WTC11 (cell line): Measurements from ENCODE around the gene EIF4G3. TPM values are rescaled to one million over a fixed set of nuclear protein-coding genes. Genes with fewer than 3 reads are reported as not detected.

ENCODE experiments used
- ATAC-seq: fragments of 200-7000 bp; cut with Tn5 transposase; 2 replicates; pipeline ENCODE4 v1.10.0; 2021; ENCODE audit warnings: mild to moderate bottlenecking, moderate library complexity
- CTCF ChIA-PET: fragments of 300-600 bp; sonication (Branson Sonifier 250); formaldehyde crosslinking; loops from one replicate; lab custom pipeline; 2021; ENCODE audit warnings: antibody characterized with exemption; lab: Charles Lee
- POLR2A ChIA-PET: fragments of 350-600 bp; sonication (Branson Sonifier 250); formaldehyde crosslinking; loops from one replicate; lab custom pipeline; 2021; ENCODE audit warnings: antibody characterized with exemption; lab: Charles Lee
- DNase-seq: peaks from one replicate; pipeline ENCODE4 v3.0.0; 2021; ENCODE audit warnings: low spot score
- H3K27ac Mint-ChIP-seq: 2 replicates; pipeline ENCODE4 v1.8.0; 2021; ENCODE audit warnings: mixed read lengths
- H3K27me3 Mint-ChIP-seq: 2 replicates; pipeline ENCODE4 v1.8.0; 2021; ENCODE audit warnings: low read depth, mild to moderate bottlenecking, moderate library complexity, mixed read lengths
- H3K36me3 Mint-ChIP-seq: 2 replicates; pipeline ENCODE4 v1.8.0; 2021; ENCODE audit warnings: mixed read lengths
- H3K4me1 Mint-ChIP-seq: 2 replicates; pipeline ENCODE4 v1.8.0; 2022; ENCODE audit warnings: mixed read lengths
- H3K4me3 Mint-ChIP-seq: 2 replicates; pipeline ENCODE4 v1.8.0; 2021; ENCODE audit warnings: mild to moderate bottlenecking, moderate library complexity, mixed read lengths
- H3K9me3 Mint-ChIP-seq: 2 replicates; pipeline ENCODE4 v1.8.0; 2021; ENCODE audit warnings: mixed read lengths
- ATF1 ChIP-seq: sonication (generic); formaldehyde crosslinking; IDR thresholded peaks from 2 replicates; pipeline ENCODE4 v1.8.1; 2023; ENCODE audit warnings: mild to moderate bottlenecking, moderate library complexity, missing genetic modification reagents
- CREB1 ChIP-seq: sonication (generic); formaldehyde crosslinking; IDR thresholded peaks from 2 replicates; pipeline ENCODE4 v1.8.0; 2023; ENCODE audit warnings: mild to moderate bottlenecking, missing genetic modification reagents
- EMX1 ChIP-seq: fragments of 250-450 bp; sonication (Bioruptor Pico); IDR thresholded peaks from 2 replicates; pipeline ENCODE4 v1.8.0; 2021; ENCODE audit warnings: mild to moderate bottlenecking
- GRHL2 ChIP-seq: fragments of 250-450 bp; sonication (Bioruptor Pico); IDR thresholded peaks from 2 replicates; pipeline ENCODE4 v1.8.0; 2022; ENCODE audit warnings: mild to moderate bottlenecking, moderate library complexity; ENCODE audit not compliant: insufficient replicate concordance, severe bottlenecking
- JAZF1 ChIP-seq: fragments of 250-450 bp; sonication (Bioruptor Pico); IDR thresholded peaks from 2 replicates; pipeline ENCODE4 v1.9.0; 2021; ENCODE audit warnings: moderate library complexity, mild to moderate bottlenecking, inconsistent platforms
- KAT7 ChIP-seq: sonication (generic); formaldehyde crosslinking; IDR thresholded peaks from 2 replicates; pipeline ENCODE4 v1.8.1; 2023; ENCODE audit warnings: missing genetic modification reagents, mild to moderate bottlenecking, borderline replicate concordance
- MXD4 ChIP-seq: fragments of 250-450 bp; sonication (Bioruptor Pico); IDR thresholded peaks from 2 replicates; pipeline ENCODE4 v1.8.0; 2021; ENCODE audit warnings: mild to moderate bottlenecking, moderate library complexity, borderline replicate concordance
- MYBL2 ChIP-seq: sonication (generic); formaldehyde crosslinking; IDR thresholded peaks from 2 replicates; pipeline ENCODE4 v1.8.1; 2023; ENCODE audit warnings: mild to moderate bottlenecking, moderate library complexity, missing genetic modification reagents
- NFE2L1 ChIP-seq: sonication (generic); formaldehyde crosslinking; IDR thresholded peaks from 2 replicates; pipeline ENCODE4 v1.8.1; 2023; ENCODE audit warnings: missing genetic modification reagents
- NR3C1 ChIP-seq: sonication (generic); formaldehyde crosslinking; conservative IDR thresholded peaks from 2 replicates; pipeline ENCODE4 v1.8.1; 2023; ENCODE audit warnings: low read depth, mild to moderate bottlenecking, missing genetic modification reagents
- PRRX2 ChIP-seq: fragments of 250-450 bp; sonication (Bioruptor Pico); IDR thresholded peaks from 2 replicates; pipeline ENCODE4 v1.8.0; 2021; ENCODE audit warnings: mild to moderate bottlenecking
- TCF7 ChIP-seq: sonication (generic); formaldehyde crosslinking; IDR thresholded peaks from 2 replicates; pipeline ENCODE4 v1.8.0; 2022; ENCODE audit warnings: mild to moderate bottlenecking, low read depth, missing genetic modification reagents, moderate library complexity
- ZNF138 ChIP-seq: sonication (generic); formaldehyde crosslinking; conservative IDR thresholded peaks from 2 replicates; pipeline ENCODE4 v1.8.1; 2022; ENCODE audit warnings: mild to moderate bottlenecking, moderate library complexity, missing genetic modification reagents
- ZNF232 ChIP-seq: sonication (generic); formaldehyde crosslinking; IDR thresholded peaks from 2 replicates; pipeline ENCODE4 v1.8.0; 2022; ENCODE audit warnings: mild to moderate bottlenecking, missing genetic modification reagents
- ZNF317 ChIP-seq: sonication (generic); formaldehyde crosslinking; IDR thresholded peaks from 2 replicates; pipeline ENCODE4 v1.8.1; 2023; ENCODE audit warnings: low read depth, mild to moderate bottlenecking, moderate library complexity, missing genetic modification reagents, borderline replicate concordance
- total RNA-seq: library from RNA; stranded (reverse); gene quantifications from 3 replicates; pipeline ENCODE4 v1.2.3, GENCODE V29; 2021
- TF ChIP-seq, protein P1 (sequence below): sonication (generic); formaldehyde crosslinking; IDR thresholded peaks from 2 replicates; pipeline ENCODE4 v1.8.1; 2023; ENCODE audit warnings: mild to moderate bottlenecking, missing genetic modification reagents, moderate library complexity
- TF ChIP-seq, protein P2 (sequence below): fragments of 250-450 bp; sonication (Bioruptor Pico); IDR thresholded peaks from 2 replicates; pipeline ENCODE4 v1.9.0; 2021; ENCODE audit warnings: mild to moderate bottlenecking, borderline replicate concordance
- TF ChIP-seq, protein P3 (sequence below): sonication (generic); formaldehyde crosslinking; IDR thresholded peaks from 2 replicates; pipeline ENCODE4 v1.8.0; 2023; ENCODE audit warnings: mild to moderate bottlenecking, missing genetic modification reagents
- TF ChIP-seq, protein P4 (sequence below): sonication (generic); formaldehyde crosslinking; IDR thresholded peaks from 2 replicates; pipeline ENCODE4 v1.8.1; 2023; ENCODE audit warnings: mild to moderate bottlenecking, missing genetic modification reagents
- TF ChIP-seq, protein P5 (sequence below): sonication (generic); formaldehyde crosslinking; IDR thresholded peaks from 2 replicates; pipeline ENCODE4 v1.8.1; 2023; ENCODE audit warnings: mild to moderate bottlenecking, missing genetic modification reagents, moderate library complexity

The EIF4G3 gene
- total RNA-seq, 1 experiment from 2014 or later, result 77.7 TPM

DNA sequence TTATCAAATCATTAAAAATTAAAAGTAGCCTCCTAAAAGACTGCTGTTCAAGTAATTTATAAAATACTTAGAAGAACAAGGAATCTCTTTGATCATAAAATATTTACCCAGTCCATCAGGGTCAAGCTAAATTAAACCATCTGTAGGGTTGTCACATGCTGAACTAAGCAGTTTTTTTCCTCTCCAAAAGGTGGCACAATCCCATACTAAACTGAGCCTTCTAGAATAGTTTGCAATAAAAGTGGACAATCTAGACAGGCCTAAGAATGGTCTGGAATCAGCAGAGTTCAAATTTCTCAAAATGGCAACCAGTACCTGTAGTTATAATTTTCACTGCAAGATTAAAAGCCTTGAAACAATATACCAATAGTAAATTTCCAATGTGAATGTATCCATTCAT, 194.8 kb downstream of the EIF4G3 start (continued):
- TF ChIP-seq, protein P1, sequence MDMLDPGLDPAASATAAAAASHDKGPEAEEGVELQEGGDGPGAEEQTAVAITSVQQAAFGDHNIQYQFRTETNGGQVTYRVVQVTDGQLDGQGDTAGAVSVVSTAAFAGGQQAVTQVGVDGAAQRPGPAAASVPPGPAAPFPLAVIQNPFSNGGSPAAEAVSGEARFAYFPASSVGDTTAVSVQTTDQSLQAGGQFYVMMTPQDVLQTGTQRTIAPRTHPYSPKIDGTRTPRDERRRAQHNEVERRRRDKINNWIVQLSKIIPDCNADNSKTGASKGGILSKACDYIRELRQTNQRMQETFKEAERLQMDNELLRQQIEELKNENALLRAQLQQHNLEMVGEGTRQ (CRISPR knock-in tag), result no peak
- TF ChIP-seq ZNF232 (CRISPR knock-in tag), result no peak
- TF ChIP-seq, protein P2, sequence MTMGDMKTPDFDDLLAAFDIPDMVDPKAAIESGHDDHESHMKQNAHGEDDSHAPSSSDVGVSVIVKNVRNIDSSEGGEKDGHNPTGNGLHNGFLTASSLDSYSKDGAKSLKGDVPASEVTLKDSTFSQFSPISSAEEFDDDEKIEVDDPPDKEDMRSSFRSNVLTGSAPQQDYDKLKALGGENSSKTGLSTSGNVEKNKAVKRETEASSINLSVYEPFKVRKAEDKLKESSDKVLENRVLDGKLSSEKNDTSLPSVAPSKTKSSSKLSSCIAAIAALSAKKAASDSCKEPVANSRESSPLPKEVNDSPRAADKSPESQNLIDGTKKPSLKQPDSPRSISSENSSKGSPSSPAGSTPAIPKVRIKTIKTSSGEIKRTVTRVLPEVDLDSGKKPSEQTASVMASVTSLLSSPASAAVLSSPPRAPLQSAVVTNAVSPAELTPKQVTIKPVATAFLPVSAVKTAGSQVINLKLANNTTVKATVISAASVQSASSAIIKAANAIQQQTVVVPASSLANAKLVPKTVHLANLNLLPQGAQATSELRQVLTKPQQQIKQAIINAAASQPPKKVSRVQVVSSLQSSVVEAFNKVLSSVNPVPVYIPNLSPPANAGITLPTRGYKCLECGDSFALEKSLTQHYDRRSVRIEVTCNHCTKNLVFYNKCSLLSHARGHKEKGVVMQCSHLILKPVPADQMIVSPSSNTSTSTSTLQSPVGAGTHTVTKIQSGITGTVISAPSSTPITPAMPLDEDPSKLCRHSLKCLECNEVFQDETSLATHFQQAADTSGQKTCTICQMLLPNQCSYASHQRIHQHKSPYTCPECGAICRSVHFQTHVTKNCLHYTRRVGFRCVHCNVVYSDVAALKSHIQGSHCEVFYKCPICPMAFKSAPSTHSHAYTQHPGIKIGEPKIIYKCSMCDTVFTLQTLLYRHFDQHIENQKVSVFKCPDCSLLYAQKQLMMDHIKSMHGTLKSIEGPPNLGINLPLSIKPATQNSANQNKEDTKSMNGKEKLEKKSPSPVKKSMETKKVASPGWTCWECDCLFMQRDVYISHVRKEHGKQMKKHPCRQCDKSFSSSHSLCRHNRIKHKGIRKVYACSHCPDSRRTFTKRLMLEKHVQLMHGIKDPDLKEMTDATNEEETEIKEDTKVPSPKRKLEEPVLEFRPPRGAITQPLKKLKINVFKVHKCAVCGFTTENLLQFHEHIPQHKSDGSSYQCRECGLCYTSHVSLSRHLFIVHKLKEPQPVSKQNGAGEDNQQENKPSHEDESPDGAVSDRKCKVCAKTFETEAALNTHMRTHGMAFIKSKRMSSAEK (CRISPR knock-in tag), result no peak
- no peak for TF ChIP-seq KAT7 (CRISPR knock-in tag)

DNA sequence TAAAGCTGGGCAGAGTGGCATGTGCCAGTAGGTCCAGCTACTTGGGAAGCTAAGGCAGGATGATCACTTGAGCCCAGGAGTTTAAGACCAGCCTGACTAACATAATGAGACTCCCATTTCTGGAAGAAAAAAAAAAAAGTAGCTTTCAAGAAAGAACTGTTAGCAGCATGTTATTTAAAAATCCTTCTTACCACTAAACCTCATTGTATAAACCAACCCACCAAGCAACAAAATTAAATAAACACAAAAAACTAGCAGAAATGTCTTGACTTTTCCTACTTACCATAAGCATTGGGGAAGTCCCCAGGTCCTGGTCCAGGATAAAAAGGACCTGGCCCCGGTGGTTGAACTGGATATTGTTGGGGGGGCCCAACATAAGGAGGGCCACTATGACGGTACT, 196.6 kb downstream of the EIF4G3 start:
- no peak overlapping the region for H3K27ac Mint-ChIP-seq
- no peak overlapping the region for H3K4me3 Mint-ChIP-seq
- no peaks in the 10 kb centered on the region for H3K27me3 Mint-ChIP-seq
- no peaks in the 10 kb centered on the region for H3K9me3 Mint-ChIP-seq
- ATAC-seq (no peak), DNase-seq (no peak)
- TF ChIP-seq MXD4 (CRISPR knock-in tag) (no peak), GRHL2 (CRISPR knock-in tag) (no peak), NFE2L1 (no peak), EMX1 (CRISPR knock-in tag) (no peak), PRRX2 (no peak)
- TF ChIP-seq, protein P3, sequence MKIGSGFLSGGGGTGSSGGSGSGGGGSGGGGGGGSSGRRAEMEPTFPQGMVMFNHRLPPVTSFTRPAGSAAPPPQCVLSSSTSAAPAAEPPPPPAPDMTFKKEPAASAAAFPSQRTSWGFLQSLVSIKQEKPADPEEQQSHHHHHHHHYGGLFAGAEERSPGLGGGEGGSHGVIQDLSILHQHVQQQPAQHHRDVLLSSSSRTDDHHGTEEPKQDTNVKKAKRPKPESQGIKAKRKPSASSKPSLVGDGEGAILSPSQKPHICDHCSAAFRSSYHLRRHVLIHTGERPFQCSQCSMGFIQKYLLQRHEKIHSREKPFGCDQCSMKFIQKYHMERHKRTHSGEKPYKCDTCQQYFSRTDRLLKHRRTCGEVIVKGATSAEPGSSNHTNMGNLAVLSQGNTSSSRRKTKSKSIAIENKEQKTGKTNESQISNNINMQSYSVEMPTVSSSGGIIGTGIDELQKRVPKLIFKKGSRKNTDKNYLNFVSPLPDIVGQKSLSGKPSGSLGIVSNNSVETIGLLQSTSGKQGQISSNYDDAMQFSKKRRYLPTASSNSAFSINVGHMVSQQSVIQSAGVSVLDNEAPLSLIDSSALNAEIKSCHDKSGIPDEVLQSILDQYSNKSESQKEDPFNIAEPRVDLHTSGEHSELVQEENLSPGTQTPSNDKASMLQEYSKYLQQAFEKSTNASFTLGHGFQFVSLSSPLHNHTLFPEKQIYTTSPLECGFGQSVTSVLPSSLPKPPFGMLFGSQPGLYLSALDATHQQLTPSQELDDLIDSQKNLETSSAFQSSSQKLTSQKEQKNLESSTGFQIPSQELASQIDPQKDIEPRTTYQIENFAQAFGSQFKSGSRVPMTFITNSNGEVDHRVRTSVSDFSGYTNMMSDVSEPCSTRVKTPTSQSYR (CRISPR knock-in tag), result no peak
- TF ChIP-seq, protein P4, sequence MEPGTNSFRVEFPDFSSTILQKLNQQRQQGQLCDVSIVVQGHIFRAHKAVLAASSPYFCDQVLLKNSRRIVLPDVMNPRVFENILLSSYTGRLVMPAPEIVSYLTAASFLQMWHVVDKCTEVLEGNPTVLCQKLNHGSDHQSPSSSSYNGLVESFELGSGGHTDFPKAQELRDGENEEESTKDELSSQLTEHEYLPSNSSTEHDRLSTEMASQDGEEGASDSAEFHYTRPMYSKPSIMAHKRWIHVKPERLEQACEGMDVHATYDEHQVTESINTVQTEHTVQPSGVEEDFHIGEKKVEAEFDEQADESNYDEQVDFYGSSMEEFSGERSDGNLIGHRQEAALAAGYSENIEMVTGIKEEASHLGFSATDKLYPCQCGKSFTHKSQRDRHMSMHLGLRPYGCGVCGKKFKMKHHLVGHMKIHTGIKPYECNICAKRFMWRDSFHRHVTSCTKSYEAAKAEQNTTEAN (CRISPR knock-in tag), result no peak
- POLR2A ChIA-PET, result no interaction called here
- no peaks in the 10 kb centered on the region for H3K4me1 Mint-ChIP-seq
- H3K36me3 Mint-ChIP-seq, result peaks cover 3% of the 10 kb centered on the region
- CTCF ChIA-PET, result interaction anchor here (0.5 to 1.0 kb wide), 2 partner anchors 31 to 215 kb away, joined by 4 read pairs; no protein-coding TSS in a partner anchor

DNA sequence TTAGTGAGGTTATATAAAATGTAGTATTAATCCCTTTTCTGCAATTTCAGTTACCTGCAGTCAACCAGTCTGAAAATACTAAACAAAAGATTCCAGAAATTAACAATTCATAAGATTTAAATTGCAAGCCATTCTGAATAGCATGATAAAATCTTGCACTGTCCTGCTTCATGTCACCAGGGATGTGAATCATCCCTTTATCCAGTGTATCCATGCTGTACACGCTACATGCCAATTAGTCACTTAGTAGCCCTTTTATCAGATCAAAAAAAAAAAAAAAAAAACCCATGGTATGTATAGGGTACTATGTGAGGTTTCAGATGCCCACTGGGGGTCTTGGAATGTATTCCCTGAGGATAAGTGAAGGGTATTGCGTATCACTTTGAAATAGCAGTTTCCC, 198.3 kb downstream of the EIF4G3 start:
- H3K4me1 Mint-ChIP-seq, result no peaks in the 10 kb centered on the region
- no peak for ATAC-seq
- TF ChIP-seq ZNF317 (CRISPR knock-in tag) (no peak), NFE2L1 (no peak), MYBL2 (CRISPR knock-in tag) (no peak), JAZF1 (no peak), NR3C1 (no peak), CREB1 (CRISPR knock-in tag) (no peak), ZNF138 (no peak), ATF1 (CRISPR knock-in tag) (no peak), TCF7 (CRISPR knock-in tag) (no peak)
- TF ChIP-seq, protein P4 (CRISPR knock-in tag), result no peak
- TF ChIP-seq, protein P3 (CRISPR knock-in tag), result no peak
- TF ChIP-seq, protein P5, sequence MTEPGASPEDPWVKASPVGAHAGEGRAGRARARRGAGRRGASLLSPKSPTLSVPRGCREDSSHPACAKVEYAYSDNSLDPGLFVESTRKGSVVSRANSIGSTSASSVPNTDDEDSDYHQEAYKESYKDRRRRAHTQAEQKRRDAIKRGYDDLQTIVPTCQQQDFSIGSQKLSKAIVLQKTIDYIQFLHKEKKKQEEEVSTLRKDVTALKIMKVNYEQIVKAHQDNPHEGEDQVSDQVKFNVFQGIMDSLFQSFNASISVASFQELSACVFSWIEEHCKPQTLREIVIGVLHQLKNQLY (CRISPR knock-in tag), result no peak

More for the DNA sequence above, 198.3 kb downstream of the EIF4G3 start:
- no peak for DNase-seq
- Mint-ChIP-seq H3K36me3 (peaks cover 3% of the 10 kb centered on the region), H3K27me3 (no peaks in the 10 kb centered on the region), H3K27ac (no peak overlapping the region), H3K4me3 (no peak overlapping the region), H3K9me3 (no peaks in the 10 kb centered on the region)
- CTCF ChIA-PET, result no interaction called here
- POLR2A ChIA-PET, result no interaction called here
